H1 (cell line): Measurements from ENCODE around the gene PXDN. TPM values are rescaled to one million over a fixed set of nuclear protein-coding genes. Genes with fewer than 3 reads are reported as not detected.

Experiments
- CTCF ChIA-PET: fragments of 300-600 bp; sonication (Branson Sonifier 250); formaldehyde crosslinking; loops from one replicate; lab custom pipeline; 2021; ENCODE audit not compliant: partially characterized antibody; lab: Charles Lee
- POLR2A ChIA-PET: fragments of 300-600 bp; sonication (Branson Sonifier 250); formaldehyde crosslinking; loops from one replicate; lab custom pipeline; 2021; ENCODE audit warnings: inconsistent platforms; ENCODE audit not compliant: partially characterized antibody; lab: Charles Lee
- DNase-seq, 2 experiments: peaks; one replicate each; pipeline versions ENCODE4 v3.0.0 to v3.0.0-alpha.2; 2010 to 2022; ENCODE audit warnings: low spot score in 2 of 2, low read depth in 1 of 2, mixed read lengths in 1 of 2
- FAIRE-seq: peaks from 2 replicates; lab custom pipeline; 2011; peaks lifted over from hg19 to GRCh38; lab: Jason Lieb, UNC
- H2AFZ ChIP-seq: 2 replicates; pipeline ENCODE4 v1.8.1; 2012; ENCODE audit warnings: low read length, inconsistent platforms
- H2AK5ac ChIP-seq: 2 replicates; pipeline ENCODE4 v1.6.1; 2013; ENCODE audit warnings: low read depth, low read length
- H2BK120ac ChIP-seq: replicated peaks from 2 replicates; pipeline ENCODE3; 2013; ENCODE audit warnings: low read depth, low read length, inconsistent platforms
- H2BK12ac ChIP-seq: 2 replicates; pipeline ENCODE4 v1.6.1; 2013; ENCODE audit warnings: low read depth, low read length
- H2BK15ac ChIP-seq: 2 replicates; pipeline ENCODE4 v1.6.1; 2013; ENCODE audit warnings: low read length
- H2BK20ac ChIP-seq: 2 replicates; pipeline ENCODE4 v1.6.1; 2013; ENCODE audit warnings: low read length
- H2BK5ac ChIP-seq: 2 replicates; pipeline ENCODE4 v1.6.1; 2013; ENCODE audit warnings: low read depth, low read length
- H3K14ac ChIP-seq: 2 replicates; pipeline ENCODE4 v1.6.1; 2013; ENCODE audit warnings: inconsistent platforms; ENCODE audit not compliant: insufficient read length
- H3K18ac ChIP-seq: 2 replicates; pipeline ENCODE4 v1.6.1; 2013; ENCODE audit warnings: low read length; ENCODE audit errors: extremely low read depth
- H3K23ac ChIP-seq: 2 replicates; pipeline ENCODE4 v1.6.1; 2013; ENCODE audit warnings: inconsistent platforms; ENCODE audit not compliant: insufficient read length
- H3K23me2 ChIP-seq: 2 replicates; pipeline ENCODE4 v1.6.1; 2013; ENCODE audit warnings: low read depth, low read length
- H3K27ac ChIP-seq: 2 replicates; pipeline ENCODE4 v1.6.1; 2011; ENCODE audit warnings: low read depth, low read length, inconsistent platforms
- H3K27me3 ChIP-seq, 4 experiments: replicated peaks in 1 of 4; 1 replicate in 1 of 4; 2 replicates in 3 of 4; pipeline versions ENCODE4 v1.6.1 to v1.8.1; 2011 to 2013; ENCODE audit warnings: low read length in 3 of 4, mild to moderate bottlenecking in 3 of 4, inconsistent platforms in 2 of 4, mixed read lengths in 2 of 4, moderate library complexity in 1 of 4; ENCODE audit not compliant: control insufficient read depth in 3 of 4, insufficient read depth in 3 of 4; ENCODE audit errors: extremely low read depth in 1 of 4
- H3K36me3 ChIP-seq, 4 experiments: 2 replicates each; pipeline versions ENCODE4 v1.6.1 to v1.8.1; 2011 to 2013; ENCODE audit warnings: mild to moderate bottlenecking in 4 of 4, low read length in 3 of 4, moderate library complexity in 2 of 4, control low read depth in 1 of 4, inconsistent platforms in 1 of 4; ENCODE audit not compliant: insufficient read depth in 4 of 4, control insufficient read depth in 2 of 4
- H3K4ac ChIP-seq: replicated peaks from 2 replicates; pipeline ENCODE3; 2013; ENCODE audit warnings: low read length, low read depth, mixed read lengths, inconsistent platforms; ENCODE audit not compliant: insufficient read length
- H3K4me1 ChIP-seq, 4 experiments: replicated peaks in 1 of 4; 1 replicate in 1 of 4; 2 replicates in 3 of 4; pipeline versions ENCODE4 v1.6.1 to v1.8.1; 2011 to 2013; ENCODE audit warnings: low read length in 3 of 4, inconsistent platforms in 2 of 4, mixed read lengths in 1 of 4; ENCODE audit not compliant: insufficient read depth in 4 of 4, control insufficient read depth in 3 of 4
- H3K4me2 ChIP-seq, 2 experiments: 2 replicates each; pipeline versions ENCODE4 v1.6.1 to v1.8.1; 2011 to 2013; ENCODE audit warnings: low read depth in 2 of 2, low read length in 2 of 2, control low read depth in 1 of 2, inconsistent platforms in 1 of 2, mild to moderate bottlenecking in 1 of 2; ENCODE audit not compliant: insufficient read depth in 1 of 2
- H3K4me3 ChIP-seq, 4 experiments: fragments of 200-600, 300-600 bp in 1 of 4; sonication (generic), shearing (Covaris generic), sonication (Bioruptor Twin) in 1 of 4; 2 replicates each; pipeline versions ENCODE4 v1.5.1 to v1.8.1; 2011 to 2016; ENCODE audit warnings: low read length in 4 of 4, low read depth in 3 of 4, control low read depth in 2 of 4, inconsistent platforms in 2 of 4, mild to moderate bottlenecking in 2 of 4, mixed read lengths in 1 of 4, moderate library complexity in 1 of 4; ENCODE audit not compliant: insufficient read depth in 2 of 4; ENCODE audit errors: extremely low read depth in 1 of 4
- H3K56ac ChIP-seq: replicated peaks from 2 replicates; pipeline ENCODE3; 2013; ENCODE audit warnings: low read depth, mild to moderate bottlenecking, mixed read lengths, low read length, inconsistent platforms; ENCODE audit not compliant: insufficient read length
- H3K79me1 ChIP-seq: 2 replicates; pipeline ENCODE4 v1.6.1; 2013; ENCODE audit warnings: low read depth, low read length, control low read depth
- H3K79me2 ChIP-seq, 2 experiments: 2 replicates each; pipeline versions ENCODE4 v1.6.1 to v1.8.1; 2012 to 2013; ENCODE audit warnings: low read length in 2 of 2, mild to moderate bottlenecking in 2 of 2, inconsistent platforms in 1 of 2; ENCODE audit not compliant: insufficient read depth in 2 of 2, control insufficient read depth in 1 of 2
- H3K9ac ChIP-seq, 4 experiments: replicated peaks in 1 of 4; 1 replicate in 1 of 4; 2 replicates in 3 of 4; pipeline versions ENCODE4 v1.6.1 to v1.8.1; 2011 to 2013; ENCODE audit warnings: low read depth in 3 of 4, low read length in 3 of 4, control low read depth in 2 of 4, mild to moderate bottlenecking in 2 of 4, moderate library complexity in 2 of 4, inconsistent platforms in 1 of 4; ENCODE audit errors: extremely low read depth in 1 of 4
- H3K9me3 ChIP-seq, 2 experiments: 2 replicates each; pipeline versions ENCODE4 v1.6.1 to v1.8.1; 2012 to 2013; ENCODE audit warnings: mild to moderate bottlenecking in 2 of 2, moderate library complexity in 2 of 2, control low read depth in 1 of 2, inconsistent platforms in 1 of 2, low read depth in 1 of 2, low read length in 1 of 2, mixed read lengths in 1 of 2; ENCODE audit not compliant: insufficient read depth in 2 of 2
- H4K20me1 ChIP-seq, 2 experiments: replicated peaks in 1 of 2; 2 replicates each; pipeline versions ENCODE3 to v1.8.1; 2011 to 2013; ENCODE audit warnings: inconsistent platforms in 2 of 2, low read length in 2 of 2, mild to moderate bottlenecking in 1 of 2; ENCODE audit not compliant: insufficient read depth in 2 of 2, control insufficient read depth in 1 of 2
- H4K5ac ChIP-seq: 2 replicates; pipeline ENCODE4 v1.6.1; 2013; ENCODE audit warnings: low read length, low read depth, mixed read lengths, inconsistent platforms; ENCODE audit not compliant: insufficient read length
- H4K8ac ChIP-seq: 2 replicates; pipeline ENCODE4 v1.8.0; 2013; ENCODE audit warnings: mild to moderate bottlenecking, moderate library complexity, low read length, inconsistent platforms; ENCODE audit not compliant: insufficient read depth; ENCODE audit errors: extremely low read depth
- H4K91ac ChIP-seq: replicated peaks from 2 replicates; pipeline ENCODE3; 2013; ENCODE audit warnings: low read length, mixed read lengths, inconsistent platforms; ENCODE audit not compliant: insufficient read length
- JUND ChIP-seq: IDR thresholded peaks from 2 replicates; pipeline ENCODE4 v1.6.1; 2011; ENCODE audit warnings: mild to moderate bottlenecking, improper control_type of control experiment, low read length
- SUZ12 ChIP-seq: fragments of 200-600 bp; sonication (generic); IDR thresholded peaks from 2 replicates; pipeline ENCODE4 v1.6.1; 2012; ENCODE audit warnings: mild to moderate bottlenecking, inconsistent platforms, low read length, moderate library complexity, mixed read lengths
- WGBS, 2 experiments: shearing (Covaris generic) in 1 of 2; methylation state at CpG; one replicate each; pipeline versions ENCODE4 v1.1.6 to v1.1.7; 2013 to 2015; ENCODE audit warnings: low lambda C conversion rate in 2 of 2, mixed read lengths in 2 of 2, inconsistent platforms in 1 of 2, low coverage in 1 of 2, missing lambda C conversion rate in 1 of 2; ENCODE audit not compliant: insufficient replicate concordance in 2 of 2, insufficient coverage in 1 of 2, insufficient read length in 1 of 2; ENCODE audit errors: extremely low coverage in 1 of 2, missing lambda C conversion rate in 1 of 2; 5-methylcytosine and 5-hydroxymethylcytosine counted together
- polyA plus RNA-seq, 7 experiments: library from polyadenylated mRNA; depleted of rRNA in 3 of 7; stranded (reverse) in 5 of 7; unstranded in 2 of 7; fragments of >200 nt in 5 of 7; fragments of 200-250 nt in 2 of 7; gene quantifications; 1 replicate in 5 of 7; 2 replicates in 1 of 7; 4 replicates in 1 of 7; pipeline versions ENCODE4 v1.2.1 to v1.2.3, GENCODE V29; 2011 to 2013; ENCODE audit warnings: missing spikeins in 2 of 7, mixed read lengths in 2 of 7
- total RNA-seq: library from RNA; stranded (reverse); fragmentation: NEBNext Ultra II Directional; extraction: Animal tissue kit (Norgen Biotek cat#: 25700); gene quantifications from 2 replicates; pipeline ENCODE4 v1.2.1, GENCODE V29; 2021

The PXDN gene
- total and polyA plus RNA-seq, 2 of the 8 experiments (the other 6 are each of a cell fraction or from before 2014, with no cell fraction given), result 104 to 141 TPM

DNA sequence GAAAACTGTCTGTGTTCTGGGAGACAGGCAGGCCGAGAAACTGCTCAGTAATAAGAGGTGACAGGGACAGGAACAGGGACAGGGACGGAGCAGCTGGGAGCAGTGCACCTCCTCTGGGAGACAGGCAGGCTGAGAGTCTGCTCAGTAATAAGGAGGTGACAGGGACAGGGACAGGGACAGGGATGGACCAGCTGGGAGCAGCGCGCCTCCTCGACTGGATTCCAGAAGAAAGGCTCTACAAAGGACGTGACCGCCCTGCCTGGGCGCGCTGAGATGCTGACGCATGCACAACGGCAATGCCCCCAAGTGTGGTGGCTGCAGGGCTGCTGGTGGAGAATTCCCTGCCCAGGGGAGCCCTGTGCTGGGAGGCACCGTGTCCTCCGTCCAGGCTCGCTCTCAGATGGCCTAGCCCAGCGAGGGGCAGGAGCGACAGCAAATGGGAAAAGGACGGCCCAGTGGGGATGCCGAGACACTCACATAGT lies 44.2 kb upstream of the PXDN start:
- no peak overlapping the region for H4K91ac ChIP-seq
- CTCF ChIA-PET, result interaction anchor here (1.3 kb wide), 1 partner anchor 18 kb away, joined by 6 read pairs; no protein-coding TSS in a partner anchor
- no peak overlapping the region for H2BK20ac ChIP-seq
- no peaks in the 10 kb centered on the region for H3K27me3 ChIP-seq
- 76% methylated on average over 18 of the region's 18 CpGs; no CpG with 5 or more reads in 1 of the 2 experiments for WGBS, 2 experiments
- H3K9me3 ChIP-seq, result no peaks in the 10 kb centered on the region
- H2BK5ac ChIP-seq, result peak overlapping the region; percentile 18; the same call in 1 of the 2 replicates
- H3K79me1 ChIP-seq, result no peaks in the 10 kb centered on the region
- no peak overlapping the region for H2AFZ ChIP-seq
- no peak overlapping the region for H3K27ac ChIP-seq
- no peak overlapping the region for H3K14ac ChIP-seq
- H2BK120ac ChIP-seq, result no peak overlapping the region
- FAIRE-seq, result no peak
- no peak overlapping the region; the same call in 1 of the 2 replicates for H4K8ac ChIP-seq
- H4K20me1 ChIP-seq, result no peaks in the 10 kb centered on the region
- H3K4me1 ChIP-seq, result peaks cover 3 to 5% (median 5%) of the 10 kb centered on the region in 4 experiments; a peak in 5 of 7 replicates
- no peaks in the 10 kb centered on the region for H3K23me2 ChIP-seq
- H4K5ac ChIP-seq, result no peak overlapping the region
- H2BK12ac ChIP-seq, result peak overlapping the region; percentile 51; the same call in 1 of the 2 replicates
- no peaks in the 10 kb centered on the region for H3K36me3 ChIP-seq
- H3K56ac ChIP-seq, result no peak overlapping the region
- H2AK5ac ChIP-seq, result 0 out of 2 replicates have a peak overlapping the region, but pooled peaks have one; percentile 42
- H2BK15ac ChIP-seq, result 0 out of 2 replicates have a peak overlapping the region, but pooled peaks have one; percentile 73
- no peak overlapping the region for H3K4me3 ChIP-seq
- H3K9ac ChIP-seq, result no peak overlapping the region
- no peak for DNase-seq
- H3K79me2 ChIP-seq, result no peaks in the 10 kb centered on the region
- POLR2A ChIA-PET, result no interaction called here
- H3K18ac ChIP-seq, result peak overlapping the region; percentile 7; the same call in 1 of the 2 replicates
- no peak overlapping the region for H3K23ac ChIP-seq
- H3K4ac ChIP-seq, result no peak overlapping the region
- TF ChIP-seq JUND, result no peak
- no peak for TF ChIP-seq SUZ12
- no peak overlapping the region; a peak in 1 of 4 replicates for H3K4me2 ChIP-seq
